GM19372 (cell line): ENCODE results near the gene ZNF138.

Experiments
- ATAC-seq: cut with Tn5 transposase; IDR thresholded peaks from one replicate; pipeline ENCODE4 v1.9.1; 2021; ENCODE audit warnings: mild to moderate bottlenecking, low read depth, moderate library complexity; ENCODE audit not compliant: unreplicated experiment

The ZNF138 gene

DNA sequence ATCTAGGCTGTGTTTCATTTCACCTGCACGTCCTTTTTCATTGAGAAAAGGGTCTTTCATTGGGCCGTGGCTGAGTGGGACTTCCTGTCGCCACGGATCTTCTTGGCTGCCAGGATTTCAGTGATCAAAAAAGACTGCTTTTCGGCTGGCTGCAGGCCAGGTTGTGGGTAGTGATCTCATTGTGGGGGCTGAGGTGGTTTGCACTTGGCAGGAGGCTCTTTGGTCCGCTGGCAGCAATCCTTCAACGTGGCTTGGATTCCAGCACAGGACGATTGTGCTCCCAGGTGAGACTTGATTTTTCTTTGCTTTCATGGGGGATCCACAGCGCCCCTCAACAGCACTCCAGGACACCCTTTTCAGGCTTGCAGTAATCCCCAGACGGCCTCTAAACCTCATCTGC, 79.9 kb downstream of the ZNF138 start:
- ATAC-seq: no peak

DNA sequence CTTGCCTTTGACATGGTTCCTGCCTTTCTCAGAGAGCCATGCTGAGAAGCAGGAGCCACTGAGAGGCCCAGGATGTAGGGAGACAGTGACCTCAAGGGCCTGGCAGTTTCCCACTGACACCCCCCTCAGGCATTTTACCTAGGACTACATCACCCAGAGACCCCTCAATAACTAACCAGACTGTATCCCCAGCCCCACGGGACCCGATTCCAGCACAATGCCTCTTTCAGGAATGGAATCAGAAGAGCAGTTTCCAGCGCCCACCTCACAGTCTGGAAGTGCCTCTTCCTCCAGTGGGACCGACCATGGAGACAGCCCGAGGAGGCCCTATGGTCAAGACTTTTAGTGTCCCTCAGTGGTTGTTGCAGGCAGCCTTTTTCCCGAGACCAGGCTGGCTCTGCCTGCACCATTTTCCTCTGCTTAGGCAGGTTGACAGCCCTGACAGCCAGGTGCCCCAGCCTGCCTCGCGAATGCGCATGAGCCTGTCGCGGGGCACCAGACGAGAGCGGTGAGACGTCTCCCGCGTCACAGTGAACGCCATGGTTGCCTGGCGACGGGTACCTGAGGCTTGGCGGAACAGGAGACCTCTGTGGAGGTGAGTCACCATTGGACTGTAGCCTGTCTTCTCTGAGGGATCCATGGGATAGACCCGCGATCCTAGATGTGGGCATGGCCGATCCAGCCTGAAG, 80.5 kb downstream of the ZNF138 start:
- ATAC-seq: no peak

DNA sequence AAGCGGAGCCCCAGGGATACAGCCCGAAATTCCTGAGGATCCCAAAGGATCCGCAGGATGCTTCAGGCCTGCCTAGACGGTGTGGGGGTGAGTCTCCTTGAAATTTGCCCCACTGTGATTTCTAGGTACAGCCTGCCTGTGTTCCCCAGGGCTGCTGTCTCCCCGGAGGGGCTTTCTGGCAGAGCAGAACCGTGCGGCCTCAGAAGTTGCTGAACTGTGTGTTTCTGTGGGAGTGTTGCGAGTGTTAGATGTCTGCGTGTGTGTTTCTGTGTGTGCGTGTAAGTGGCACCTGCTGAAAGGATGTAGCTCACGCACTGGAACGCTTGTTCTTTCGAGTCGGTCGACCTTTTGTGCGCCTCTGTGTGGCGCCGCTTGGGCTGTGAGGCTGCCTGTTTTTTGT, 81.0 kb downstream of the ZNF138 start:
- ATAC-seq: no peak

DNA sequence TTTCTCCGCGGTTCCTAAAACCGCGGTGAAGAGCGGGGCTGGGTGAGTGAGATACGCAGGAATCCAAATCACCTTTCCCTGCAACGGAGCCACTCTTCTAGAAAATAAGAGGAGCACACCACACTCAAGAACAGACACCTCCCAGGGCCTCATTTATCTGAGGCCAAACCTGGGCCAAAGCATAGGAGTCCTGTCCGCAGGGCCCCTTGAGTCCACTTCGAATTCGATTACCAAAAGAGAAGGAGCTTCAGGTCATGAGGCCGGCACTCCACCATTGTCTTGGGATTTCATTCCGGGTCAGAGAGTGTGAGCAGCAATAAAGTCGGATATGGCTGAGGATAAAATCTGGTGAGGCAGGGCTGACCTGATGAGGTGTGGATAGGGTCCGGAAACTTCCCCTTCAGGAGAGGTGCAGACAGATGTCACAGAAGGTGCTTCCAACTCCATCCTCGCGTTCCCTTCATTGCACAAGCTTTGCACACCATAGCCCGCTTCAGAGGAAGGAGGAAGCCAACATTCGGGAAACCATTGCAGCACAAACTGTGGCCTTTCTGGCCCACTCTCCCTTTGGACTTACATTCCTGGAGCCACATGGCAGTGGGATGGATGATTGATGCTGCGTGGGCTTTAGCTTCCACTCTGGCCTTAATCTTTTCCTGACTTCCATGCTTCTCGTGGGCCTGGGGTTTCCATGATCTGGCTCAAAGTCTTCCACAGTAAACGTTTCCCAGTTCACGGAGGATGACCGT, 81.6 kb downstream of the ZNF138 start:
- ATAC-seq: no peak

- no peak for ATAC-seq
Measured at GRCh38 chr7:64876792-64877713, 82.8 kb downstream of the ZNF138 start.

DNA sequence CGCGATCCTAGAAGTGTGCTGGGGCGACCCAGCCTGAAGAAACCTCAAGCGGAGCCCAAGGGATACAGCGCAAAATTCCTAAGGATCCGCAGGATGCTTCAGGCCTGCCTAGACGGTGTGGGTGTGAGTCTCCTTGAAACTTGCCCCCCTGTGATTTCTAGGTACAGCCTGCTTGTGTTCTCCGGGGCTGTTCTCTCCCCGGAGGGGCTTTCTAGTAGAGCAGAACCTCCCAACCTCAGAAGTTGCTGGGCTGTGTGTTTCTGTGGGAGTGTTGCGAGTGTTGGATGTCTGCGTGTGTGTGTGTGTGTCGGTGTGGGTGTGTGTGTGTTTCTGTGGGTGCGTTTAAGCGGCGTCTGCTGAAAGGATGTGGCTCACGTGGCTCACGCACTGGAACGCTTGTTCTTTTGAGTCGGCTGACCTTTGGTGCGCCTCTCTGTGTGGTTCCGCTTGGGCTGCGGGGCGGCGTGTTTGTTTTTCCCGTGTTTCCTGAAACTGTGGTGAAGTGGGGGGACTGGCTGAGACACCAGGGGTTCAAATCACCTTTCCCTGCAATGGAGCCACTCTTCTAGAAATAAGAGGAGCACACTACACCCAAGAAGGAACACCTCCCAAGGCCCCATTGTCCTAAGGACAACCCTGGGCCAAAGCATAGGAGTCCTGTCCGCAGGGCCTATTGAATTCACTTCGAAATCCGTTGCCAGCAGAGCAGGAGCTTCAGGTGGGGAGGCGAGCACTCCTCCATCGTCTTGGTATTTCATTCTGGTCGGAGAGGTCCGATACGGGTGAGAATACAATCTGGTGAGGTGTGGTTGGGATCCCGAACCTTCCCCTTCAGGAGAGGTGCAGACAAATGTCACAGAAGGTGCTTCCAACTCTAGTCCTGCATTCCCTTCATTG, 83.7 kb downstream of the ZNF138 start:
- ATAC-seq: no peak

GRCh38 chr7:64878684-64879083, 84.5 kb downstream of the ZNF138 start:
- ATAC-seq: no peak

- ATAC-seq: no peak
Measured at GRCh38 chr7:64879086-64879730, 85.0 kb downstream of the ZNF138 start.

- no peak for ATAC-seq
Measured at GRCh38 chr7:64879800-64880199, 85.6 kb downstream of the ZNF138 start.

- ATAC-seq: no peak
Measured at GRCh38 chr7:64880322-64881297, 86.4 kb downstream of the ZNF138 start.

GRCh38 chr7:64881461-64882287, 87.4 kb downstream of the ZNF138 start:
- ATAC-seq: no peak

DNA sequence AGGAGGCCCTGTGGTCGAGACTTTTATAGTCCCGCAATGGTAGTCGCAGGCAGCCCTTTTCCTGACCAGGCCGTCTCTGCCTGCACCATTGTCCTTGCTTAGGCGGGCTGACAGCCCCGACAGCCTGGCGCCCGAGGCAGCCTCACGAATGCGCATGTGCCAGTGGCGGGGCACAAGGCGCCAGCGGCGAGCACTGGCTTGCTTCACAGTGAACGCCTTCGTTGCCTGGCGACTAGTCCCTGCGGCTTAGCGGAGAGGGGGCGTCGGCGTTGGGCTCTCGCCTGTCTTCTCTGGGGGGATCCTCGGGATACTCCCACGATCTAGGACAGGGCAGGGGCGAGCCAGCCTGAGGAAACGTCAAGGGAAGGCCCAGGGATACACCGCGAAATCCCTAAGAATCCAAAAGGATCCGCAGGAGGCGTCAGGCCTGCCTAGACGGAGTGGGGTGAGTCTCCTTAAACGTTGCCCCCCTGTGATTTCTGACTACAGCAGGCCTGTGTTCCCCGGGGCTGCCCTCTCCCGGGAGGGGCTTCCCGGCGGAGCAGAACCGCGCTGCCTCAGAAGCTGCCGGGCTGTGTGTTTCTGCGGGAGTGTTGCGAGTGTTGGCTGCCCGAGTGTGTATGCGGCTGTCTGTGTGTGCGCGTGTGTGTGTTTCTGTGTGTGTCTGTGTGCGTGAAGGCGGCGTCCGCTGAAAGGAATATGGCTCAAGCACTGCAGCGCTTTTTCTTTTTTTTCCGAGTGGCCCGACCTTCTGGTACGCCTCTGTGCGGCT, 88.3 kb downstream of the ZNF138 start:
- no peak for ATAC-seq
